Astrocyte of the spinal cord (primary cell): ENCODE measurements around the gene CSGALNACT2.

Experiments used
- DNase-seq: peaks from one replicate; pipeline ENCODE4 v3.0.0; 2011; ENCODE audit warnings: low read depth, low spot score
- H3K4me3 ChIP-seq: 2 replicates; pipeline ENCODE4 v1.5.1; 2011; ENCODE audit warnings: low read depth, mild to moderate bottlenecking, low read length, moderate library complexity
- in situ Hi-C: cut with HindIII; loops from 2 replicates; pipeline ENCODE4 v1.10.0; 2017; ENCODE audit warnings: low sequenced_read_pairs
- TF ChIP-seq, protein P1 (sequence below): IDR thresholded peaks from 2 replicates; pipeline ENCODE4 v1.5.1; 2012; ENCODE audit warnings: low read depth, mild to moderate bottlenecking, low read length, inconsistent platforms

CSGALNACT2 gene

DNA sequence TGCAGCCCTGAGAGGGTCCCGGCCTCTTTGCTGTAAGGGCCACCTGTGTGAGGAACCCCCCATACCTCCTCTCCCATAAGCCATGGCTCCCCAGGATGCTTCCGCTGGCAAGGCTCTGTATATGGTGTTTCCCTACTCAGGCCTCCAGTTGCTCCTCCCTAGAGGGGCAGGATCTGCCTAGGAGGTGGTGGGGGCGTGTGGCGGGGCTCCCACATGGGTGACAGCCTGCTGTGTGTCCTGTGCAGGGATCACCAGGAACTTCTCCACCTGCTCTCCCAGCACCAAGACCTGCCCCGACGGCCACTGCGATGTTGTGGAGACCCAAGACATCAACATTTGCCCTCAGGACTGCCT is 25.7 kb upstream of the CSGALNACT2 start:
- H3K4me3 ChIP-seq: no peak overlapping the region
- in situ Hi-C loops: no loop called here
- TF ChIP-seq, protein P1, sequence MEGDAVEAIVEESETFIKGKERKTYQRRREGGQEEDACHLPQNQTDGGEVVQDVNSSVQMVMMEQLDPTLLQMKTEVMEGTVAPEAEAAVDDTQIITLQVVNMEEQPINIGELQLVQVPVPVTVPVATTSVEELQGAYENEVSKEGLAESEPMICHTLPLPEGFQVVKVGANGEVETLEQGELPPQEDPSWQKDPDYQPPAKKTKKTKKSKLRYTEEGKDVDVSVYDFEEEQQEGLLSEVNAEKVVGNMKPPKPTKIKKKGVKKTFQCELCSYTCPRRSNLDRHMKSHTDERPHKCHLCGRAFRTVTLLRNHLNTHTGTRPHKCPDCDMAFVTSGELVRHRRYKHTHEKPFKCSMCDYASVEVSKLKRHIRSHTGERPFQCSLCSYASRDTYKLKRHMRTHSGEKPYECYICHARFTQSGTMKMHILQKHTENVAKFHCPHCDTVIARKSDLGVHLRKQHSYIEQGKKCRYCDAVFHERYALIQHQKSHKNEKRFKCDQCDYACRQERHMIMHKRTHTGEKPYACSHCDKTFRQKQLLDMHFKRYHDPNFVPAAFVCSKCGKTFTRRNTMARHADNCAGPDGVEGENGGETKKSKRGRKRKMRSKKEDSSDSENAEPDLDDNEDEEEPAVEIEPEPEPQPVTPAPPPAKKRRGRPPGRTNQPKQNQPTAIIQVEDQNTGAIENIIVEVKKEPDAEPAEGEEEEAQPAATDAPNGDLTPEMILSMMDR: no peak
- DNase-seq: no peak

DNA sequence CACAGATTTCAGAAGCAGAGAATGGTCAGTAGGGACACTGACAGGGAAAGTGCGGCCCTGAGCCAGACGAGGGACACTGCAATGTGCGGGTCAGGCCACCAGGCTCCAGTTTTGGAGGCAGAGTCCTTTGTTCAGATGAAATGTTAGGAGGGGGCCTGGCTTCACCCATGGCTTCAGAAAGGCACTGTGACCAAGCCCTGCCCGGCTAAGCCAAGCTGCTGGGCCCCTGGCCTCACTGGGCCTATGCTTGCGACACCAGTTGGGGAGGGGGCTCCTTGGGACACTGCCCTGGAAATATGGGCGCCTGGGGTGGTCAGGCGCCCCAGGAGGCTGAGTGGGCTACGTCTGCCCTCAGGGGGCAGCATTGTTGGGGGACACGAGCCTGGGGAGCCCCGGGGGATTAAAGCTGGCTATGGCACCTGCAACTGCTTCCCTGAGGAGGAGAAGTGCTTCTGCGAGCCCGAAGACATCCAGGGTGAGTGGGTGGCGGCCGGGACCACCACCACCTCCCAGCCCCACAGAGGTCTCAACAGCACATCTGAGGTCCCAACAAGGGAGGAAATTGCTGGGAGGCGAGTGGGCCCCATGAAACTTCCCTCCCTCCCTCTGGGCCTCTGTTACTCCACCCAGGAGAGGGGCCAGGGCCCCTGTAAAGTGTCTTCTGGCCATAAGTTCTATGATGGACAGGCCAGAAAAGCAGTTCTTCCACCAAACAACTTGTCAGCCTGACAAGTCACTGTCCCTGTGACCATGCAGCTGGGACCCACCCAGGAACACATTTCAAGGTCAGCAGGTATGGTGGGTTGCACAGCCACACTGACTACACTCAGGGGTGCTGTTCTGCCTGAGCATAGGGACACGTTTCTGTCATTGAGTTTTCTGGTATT is 24.8 kb upstream of the CSGALNACT2 start:
- TF ChIP-seq, protein P1: no peak
- DNase-seq: no peak
- in situ Hi-C loops: no loop called here
- H3K4me3 ChIP-seq: no peak overlapping the region

DNA sequence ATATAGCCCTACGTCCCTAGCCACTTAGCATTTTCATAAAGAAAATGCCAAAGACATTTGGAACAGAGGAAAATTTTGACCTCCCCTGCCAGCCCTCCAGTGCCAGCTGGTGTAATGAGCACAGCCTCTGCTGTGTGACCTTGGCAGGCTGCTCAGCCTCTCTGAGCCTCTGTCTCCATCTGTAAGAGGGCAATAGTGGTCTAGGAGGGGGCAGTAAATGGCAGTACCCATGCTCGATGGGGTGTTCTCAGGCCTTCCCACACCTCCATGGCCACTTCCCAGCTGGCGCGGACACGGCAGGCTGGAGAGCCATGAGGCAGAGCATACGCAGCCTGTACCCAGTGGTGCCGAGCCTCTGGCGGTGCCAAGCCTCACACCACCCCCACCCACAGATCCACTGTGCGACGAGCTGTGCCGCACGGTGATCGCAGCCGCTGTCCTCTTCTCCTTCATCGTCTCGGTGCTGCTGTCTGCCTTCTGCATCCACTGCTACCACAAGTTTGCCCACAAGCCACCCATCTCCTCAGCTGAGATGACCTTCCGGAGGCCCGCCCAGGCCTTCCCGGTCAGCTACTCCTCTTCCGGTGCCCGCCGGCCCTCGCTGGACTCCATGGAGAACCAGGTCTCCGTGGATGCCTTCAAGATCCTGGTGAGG is 24.0 kb upstream of the CSGALNACT2 start:
- no peak overlapping the region for H3K4me3 ChIP-seq
- no peak for DNase-seq
- in situ Hi-C loops: no loop called here
- TF ChIP-seq, protein P1: no peak

DNA sequence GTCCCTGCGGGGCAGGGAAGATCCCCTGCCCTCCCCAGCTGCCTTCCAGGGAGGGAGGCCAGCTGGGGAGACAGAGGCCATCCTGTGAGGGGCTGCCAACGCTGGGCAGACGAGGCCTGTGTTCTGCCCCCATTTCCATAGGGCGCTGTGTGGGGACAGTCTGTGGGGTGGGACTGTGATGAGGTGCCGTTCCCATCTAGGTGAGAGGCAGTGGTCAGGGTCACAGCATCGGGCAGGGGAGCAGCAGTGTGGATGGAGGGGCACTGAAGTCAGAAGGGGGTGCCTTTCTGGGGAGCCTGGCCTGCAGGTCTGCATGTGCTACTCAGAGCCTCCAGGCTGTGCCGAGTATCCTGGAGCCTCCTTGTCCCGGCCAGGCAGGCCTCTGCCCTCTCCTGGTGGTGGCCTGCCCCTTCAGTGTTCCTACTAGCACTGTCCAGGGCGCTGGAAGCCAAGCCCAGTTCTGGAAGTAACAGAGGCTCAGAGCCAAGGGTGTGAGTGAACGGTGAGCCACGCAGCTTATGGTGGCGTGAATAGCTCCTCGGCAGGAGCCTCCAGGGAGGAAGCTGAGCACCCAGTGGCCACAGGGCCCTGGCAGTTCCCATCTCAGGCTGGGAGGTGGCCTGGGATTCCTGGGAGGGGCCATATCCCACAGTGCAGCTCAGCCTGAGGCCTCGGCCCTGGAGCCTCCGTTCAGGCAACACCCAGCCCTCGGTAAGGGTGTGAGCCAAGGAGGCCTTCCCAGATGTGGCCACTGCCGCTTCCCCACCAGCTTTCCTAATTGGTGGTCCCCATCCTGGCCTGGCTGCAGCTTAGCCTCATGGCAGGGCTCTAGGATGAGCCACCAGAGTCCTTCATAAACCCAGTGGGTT is 23.3 kb upstream of the CSGALNACT2 start:
- in situ Hi-C loops: no loop called here
- TF ChIP-seq, protein P1: no peak

DNA sequence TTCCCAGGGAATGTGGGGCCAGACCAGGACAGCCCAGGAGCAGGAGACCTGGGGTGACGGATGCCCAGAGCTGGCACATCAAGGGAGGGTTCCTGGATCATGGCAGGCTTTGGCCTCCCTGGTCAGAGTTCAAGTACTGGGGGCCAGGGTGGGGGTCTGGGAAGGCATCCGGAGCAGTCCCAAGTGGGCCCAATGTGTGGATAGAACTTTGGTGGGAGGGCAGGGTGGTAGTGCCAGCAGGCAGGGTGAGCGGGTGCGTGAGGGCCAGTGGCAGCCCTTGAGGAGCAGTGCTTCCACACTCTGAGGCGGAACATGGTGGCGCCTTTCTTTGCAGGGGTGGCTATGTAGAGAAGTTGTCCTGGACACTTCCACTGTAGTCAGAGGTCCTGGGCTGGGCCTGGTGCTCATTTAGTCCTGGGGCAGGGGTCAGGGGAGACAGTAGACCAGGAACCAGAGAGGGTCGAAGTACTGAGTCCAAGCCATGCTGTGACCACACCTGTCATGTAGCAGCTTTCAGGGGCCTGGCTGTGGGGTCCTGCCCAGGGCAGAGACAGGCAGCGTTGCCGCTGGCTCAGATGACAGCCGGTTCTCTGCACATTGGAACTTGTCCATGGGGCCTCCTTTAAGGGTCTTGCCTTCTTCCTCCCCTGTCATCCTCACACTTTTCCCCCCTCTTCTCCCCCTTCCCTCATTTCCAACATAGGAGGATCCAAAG is 22.2 kb upstream of the CSGALNACT2 start:
- no peak overlapping the region for H3K4me3 ChIP-seq
- in situ Hi-C loops: no loop called here
- TF ChIP-seq, protein P1: no peak
- no peak for DNase-seq

More for the DNA sequence above, 23.3 kb upstream of the CSGALNACT2 start:
- H3K4me3 ChIP-seq: no peak overlapping the region
- no peak for DNase-seq

DNA sequence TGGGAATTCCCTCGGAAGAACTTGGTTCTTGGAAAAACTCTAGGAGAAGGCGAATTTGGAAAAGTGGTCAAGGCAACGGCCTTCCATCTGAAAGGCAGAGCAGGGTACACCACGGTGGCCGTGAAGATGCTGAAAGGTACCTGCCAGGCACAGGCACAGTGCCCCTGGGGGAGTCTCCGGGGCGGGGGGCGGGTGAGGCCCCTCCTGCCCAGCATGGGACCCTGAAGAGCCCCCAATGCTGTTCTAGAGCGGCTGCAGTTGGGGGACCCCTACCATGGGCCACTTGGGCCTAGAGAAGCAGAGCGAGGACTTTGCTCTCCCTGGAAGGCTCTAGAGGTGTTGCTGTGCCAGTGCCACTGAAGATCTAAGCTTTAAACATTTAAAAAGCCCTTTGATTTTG is 21.6 kb upstream of the CSGALNACT2 start:
- in situ Hi-C loops: no loop called here
- TF ChIP-seq, protein P1: no peak

More for the DNA sequence above, 21.6 kb upstream of the CSGALNACT2 start:
- DNase-seq: no peak
- no peak overlapping the region for H3K4me3 ChIP-seq
